ENCODE measurements around the gene SLC34A3. TPM values are rescaled to one million over a fixed set of nuclear protein-coding genes. Genes with fewer than 3 reads are reported as not detected.
A peak's percentile ranks its signal among the peaks of the same experiment; 100 is the strongest.

Gene SLC34A3
- total RNA-seq, 4 donors from 2014 or later: not detected

- H3K36me3 ChIP-seq: peaks cover 0 to 29% of the 10 kb centered on the region in 2 donors
- 8% methylated on average over 6 of the region's 21 CpGs; no CpG with 5 or more reads in 1 of the 2 donors for WGBS, 2 donors (ENCODE audit: low coverage in 1 of 2)
- H3K9me3 ChIP-seq: no peaks in the 10 kb centered on the region
- H3K27me3 ChIP-seq: peaks cover 9% of the 10 kb centered on the region
- H3K27ac ChIP-seq: peak overlapping the region in 3 of 4 donors; percentile 84 to 86 (median 85)
- TF ChIP-seq POLR2AphosphoS5 (IDR thresholded peaks at IDR 0.05): no peak
- TF ChIP-seq, protein P1, sequence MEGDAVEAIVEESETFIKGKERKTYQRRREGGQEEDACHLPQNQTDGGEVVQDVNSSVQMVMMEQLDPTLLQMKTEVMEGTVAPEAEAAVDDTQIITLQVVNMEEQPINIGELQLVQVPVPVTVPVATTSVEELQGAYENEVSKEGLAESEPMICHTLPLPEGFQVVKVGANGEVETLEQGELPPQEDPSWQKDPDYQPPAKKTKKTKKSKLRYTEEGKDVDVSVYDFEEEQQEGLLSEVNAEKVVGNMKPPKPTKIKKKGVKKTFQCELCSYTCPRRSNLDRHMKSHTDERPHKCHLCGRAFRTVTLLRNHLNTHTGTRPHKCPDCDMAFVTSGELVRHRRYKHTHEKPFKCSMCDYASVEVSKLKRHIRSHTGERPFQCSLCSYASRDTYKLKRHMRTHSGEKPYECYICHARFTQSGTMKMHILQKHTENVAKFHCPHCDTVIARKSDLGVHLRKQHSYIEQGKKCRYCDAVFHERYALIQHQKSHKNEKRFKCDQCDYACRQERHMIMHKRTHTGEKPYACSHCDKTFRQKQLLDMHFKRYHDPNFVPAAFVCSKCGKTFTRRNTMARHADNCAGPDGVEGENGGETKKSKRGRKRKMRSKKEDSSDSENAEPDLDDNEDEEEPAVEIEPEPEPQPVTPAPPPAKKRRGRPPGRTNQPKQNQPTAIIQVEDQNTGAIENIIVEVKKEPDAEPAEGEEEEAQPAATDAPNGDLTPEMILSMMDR (IDR thresholded peaks at IDR 0.05): no peak
- no peak for TF ChIP-seq EP300 (IDR thresholded peaks at IDR 0.05)
- TF ChIP-seq POLR2A (IDR thresholded peaks at IDR 0.05): no peak
- ATAC-seq: no peak
- peaks cover 0 to 31% (median 19%) of the 10 kb centered on the region in 3 donors for H3K4me1 ChIP-seq
- peak overlapping the region; percentile 49 to 90 for H3K4me3 ChIP-seq
Observed at GRCh38 chr9:137253717-137254623, 23.3 kb downstream of the SLC34A3 start.

- 0% methylated on average over 5 of the region's 105 CpGs; no CpG with 5 or more reads in 1 of the 2 donors for whole genome bisulfite sequencing, 2 donors (ENCODE audit: low coverage in 1 of 2)
- H3K4me1 ChIP-seq: peaks cover 0 to 31% (median 19%) of the 10 kb centered on the region in 3 donors
- peaks cover 0 to 36% of the 10 kb centered on the region in 2 donors for H3K36me3 ChIP-seq
- peak; percentile 96 for ATAC-seq
- H3K27me3 ChIP-seq: peaks cover 9% of the 10 kb centered on the region
- H3K4me3 ChIP-seq: peak within 1 kb of the TSS; percentile 87 to 90
- peak within 1 kb of the TSS; percentile 3 to 86 (median 84) for H3K27ac ChIP-seq
- no peaks in the 10 kb centered on the region for H3K9me3 ChIP-seq
- TF ChIP-seq EP300 (IDR thresholded peaks at IDR 0.05) (no peak), POLR2AphosphoS5 (IDR thresholded peaks at IDR 0.05) (peak; percentile 56), POLR2A (IDR thresholded peaks at IDR 0.05) (peak; percentile 60 to 61)
- TF ChIP-seq, protein P1 (IDR thresholded peaks at IDR 0.05): peak in 3 of 4 experiments; percentile 1 to 45 (median 2)
Observed at GRCh38 chr9:137254624-137255447, 24.1 kb downstream of the SLC34A3 start, which contains the start of gene NELFB. NELFB (plus strand) TSS chr9:137255327.

DNA sequence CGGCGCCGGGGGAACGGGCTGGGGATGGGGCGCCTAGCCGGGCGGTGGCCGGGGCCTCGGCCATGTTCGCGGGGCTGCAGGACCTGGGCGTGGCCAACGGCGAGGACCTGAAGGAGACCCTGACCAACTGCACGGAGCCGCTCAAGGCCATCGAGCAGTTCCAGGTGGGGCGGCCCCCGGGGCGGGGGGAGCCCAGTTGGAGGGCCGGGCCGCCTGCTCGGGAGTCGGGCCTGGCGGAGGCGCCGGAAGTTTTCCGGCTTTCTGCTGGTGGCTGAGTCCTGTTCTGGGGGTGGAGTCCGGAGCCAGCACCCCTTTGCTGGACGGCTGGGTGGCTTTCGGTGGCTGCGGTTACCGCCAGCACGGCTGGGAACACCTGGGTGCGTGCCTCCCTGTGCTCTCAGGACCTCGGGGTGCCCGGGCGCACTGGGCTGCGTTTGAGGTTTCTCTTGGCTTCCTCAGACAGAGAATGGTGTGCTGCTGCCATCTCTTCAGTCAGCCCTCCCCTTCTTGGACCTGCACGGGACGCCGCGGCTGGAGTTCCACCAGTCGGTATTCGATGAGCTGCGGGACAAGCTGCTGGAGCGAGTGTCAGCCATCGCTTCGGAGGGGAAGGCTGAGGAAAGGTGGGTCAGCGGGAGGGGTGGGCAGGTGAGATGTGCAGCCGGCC lies 24.9 kb downstream of the SLC34A3 start:
- H3K4me1 ChIP-seq: peaks cover 0 to 31% (median 19%) of the 10 kb centered on the region in 3 donors
- no peaks in the 10 kb centered on the region for H3K9me3 ChIP-seq
- H3K27ac ChIP-seq: peak overlapping the region in 3 of 4 donors; percentile 84 to 86 (median 85)
- peak; percentile 50 for ATAC-seq
- peak overlapping the region; percentile 87 to 90 for H3K4me3 ChIP-seq
- no CpG with 5 or more reads among the region's 51 CpGs for WGBS, 2 donors (ENCODE audit: low coverage in 1 of 2)
- TF ChIP-seq, protein P1 (IDR thresholded peaks at IDR 0.05): no peak
- TF ChIP-seq EP300 (IDR thresholded peaks at IDR 0.05): no peak
- H3K36me3 ChIP-seq: peaks cover 0 to 38% of the 10 kb centered on the region in 2 donors
- peaks cover 9% of the 10 kb centered on the region for H3K27me3 ChIP-seq

- no CpG with 5 or more reads among the region's 15 CpGs for WGBS, 2 donors (ENCODE audit: low coverage in 1 of 2)
- Histone ChIP-seq H3K27me3 (peaks cover 2% of the 10 kb centered on the region), H3K27ac (no peak overlapping the region), H3K4me3 (peak overlapping the region in 1 of 2 donors; percentile 90), H3K9me3 (no peaks in the 10 kb centered on the region), H3K36me3 (peaks cover 0 to 41% of the 10 kb centered on the region in 2 donors), H3K4me1 (peaks cover 0 to 31% (median 19%) of the 10 kb centered on the region in 3 donors)
- TF ChIP-seq POLR2A (IDR thresholded peaks at IDR 0.05): no peak
- TF ChIP-seq, protein P1 (IDR thresholded peaks at IDR 0.05): no peak
- no peak for TF ChIP-seq EP300 (IDR thresholded peaks at IDR 0.05)
- TF ChIP-seq POLR2AphosphoS5 (IDR thresholded peaks at IDR 0.05): no peak
- ATAC-seq: no peak
Observed at GRCh38 chr9:137256362-137256761, 25.7 kb downstream of the SLC34A3 start.
